Adrenal gland (tissue), 12 donors: ENCODE data around the gene RAB20. TPM values are rescaled to one million over a fixed set of nuclear protein-coding genes. Genes with fewer than 3 reads are reported as not detected.
A peak's percentile ranks its signal among the peaks of the same experiment; 100 is the strongest.

Experiments used
- DNase-seq, 7 donors: peaks; one replicate each; pipeline ENCODE4 v3.0.0-alpha.2; 2019 to 2020
- H3K27ac ChIP-seq, 5 donors: fragments of 200-600 bp; sonication (generic) in 4 of 5; 1 replicate in 3 of 5; 2 replicates in 2 of 5; pipeline versions ENCODE4 v1.5.1 to v1.8.0; 2016 to 2020; ENCODE audit warnings: mild to moderate bottlenecking in 1 of 5
- H3K27me3 ChIP-seq: fragments of 200-600 bp; 2 replicates; pipeline ENCODE4 v1.8.0; 2021
- H3K36me3 ChIP-seq, 2 donors: fragments of 200-600 bp; replicated peaks in 1 of 2; 1 replicate in 1 of 2; 2 replicates in 1 of 2; pipeline versions ENCODE4 v1.5.1 to v1.8.0; 2018 to 2022
- H3K4me1 ChIP-seq, 2 donors: fragments of 200-600 bp; replicated peaks in 1 of 2; 1 replicate in 1 of 2; 2 replicates in 1 of 2; pipeline versions ENCODE4 v1.5.1 to v1.8.0; 2018 to 2021
- H3K4me3 ChIP-seq, 4 donors: fragments of 200-600 bp; sonication (generic) in 3 of 4; one replicate each; pipeline ENCODE4 v1.5.1; 2016 to 2018
- H3K9me3 ChIP-seq, 3 donors: fragments of 200-600 bp; sonication (generic) in 1 of 3; replicated peaks in 1 of 3; 1 replicate in 2 of 3; 2 replicates in 1 of 3; pipeline versions ENCODE4 v1.5.1 to v1.8.0; 2016 to 2021
- CTCF ChIP-seq, 6 experiments: fragments of 450-650 bp in 4 of 6; fragments of 200-600 bp in 2 of 6; sonication (generic) in 1 of 6; IDR thresholded peaks; 1 replicate in 5 of 6; 2 replicates in 1 of 6; pipeline versions ENCODE4 v1.5.1 to v1.8.0; 2016 to 2021; ENCODE audit warnings: antibody characterized with exemption in 6 of 6, mild to moderate bottlenecking in 2 of 6, moderate library complexity in 1 of 6
- POLR2A ChIP-seq, 2 donors: fragments of 450-650 bp; IDR thresholded peaks; one replicate each; pipeline ENCODE4 v1.6.1; 2017; ENCODE audit warnings: antibody characterized with exemption in 2 of 2, mild to moderate bottlenecking in 2 of 2, moderate library complexity in 1 of 2
- WGBS, 4 donors: extraction: QIAGEN DNeasy Blood & Tissue Kit in 2 of 4; methylation state at CpG; one replicate each; pipeline versions ENCODE4 v1.1.5 to v1.1.7; 2013 to 2017; 5-methylcytosine and 5-hydroxymethylcytosine counted together
- intact Hi-C, 2 donors: fragments of 100-400 bp; cut with DNase I; formaldehyde crosslinking; loops; one replicate each; pipeline versions ENCODE4 v1.14.1 to v1.15.0; 2022 to 2023
- polyA plus RNA-seq, 3 donors: library from polyadenylated mRNA; stranded (reverse); fragments of 200-250 nt in 2 of 3; fragments of 350-450 nt in 1 of 3; fragmentation: Illumina TruSeq in 1 of 3; extraction: RNeasy Lipid Tissue Mini Kit (QIAGEN cat#74804) in 1 of 3; gene quantifications; one replicate each; pipeline ENCODE4 v1.2.3, GENCODE V29; 2013 to 2014
- total RNA-seq, 9 donors: library from RNA; depleted of rRNA in 4 of 9; stranded (reverse); fragments of >200 nt in 4 of 9; fragments of 120-200 nt in 1 of 9; fragmentation: NEBNext Ultra II Directional in 1 of 9; extraction: Animal tissue kit (Norgen Biotek cat#: 25700) in 1 of 9; gene quantifications; one replicate each; pipeline versions ENCODE4 v1.1.0 to v1.2.4, GENCODE V29; 2013 to 2023
- donor health status: healthy with polysubstance abuse.
- donor health status: Bipolar disorder and iron deficiency.
- donor health status: DM: yes; HTN: yes; CAD: no.
- donor health status: DM: no; HTN: no; CAD: no.
- donor health status: DM: no; HTN: no; CAD: no.
- donor health status: DM: yes; HTN: yes; CAD: no.

Gene RAB20
- total and polyA plus RNA-seq, 12 donors, result 15.0 to 259 (median 40.5) TPM

GRCh38 chr13:110546378-110546777 is 15.1 kb downstream of the RAB20 start:
- no peak overlapping the region for H3K4me3 ChIP-seq
- peaks cover 26 to 56% of the 10 kb centered on the region in 2 donors for H3K4me1 ChIP-seq
- 77 to 84% (median 80%) methylated on average over 4 of the region's 4 CpGs for WGBS, 4 donors
- H3K27me3 ChIP-seq, result no peaks in the 10 kb centered on the region
- H3K36me3 ChIP-seq, result no peaks in the 10 kb centered on the region
- peak in 1 of 7 donors; percentile 54 for DNase-seq
- no peaks in the 10 kb centered on the region for H3K9me3 ChIP-seq
- peak overlapping the region in 4 of 5 donors; percentile 57 to 90 (median 70) for H3K27ac ChIP-seq
- no peak for TF ChIP-seq POLR2A (IDR thresholded peaks at IDR 0.05)
- TF ChIP-seq CTCF (IDR thresholded peaks at IDR 0.05), result no peak
- intact Hi-C loops, result no loop called here

- DNase-seq, result no peak
- no peaks in the 10 kb centered on the region for H3K9me3 ChIP-seq
- no peaks in the 10 kb centered on the region for H3K27me3 ChIP-seq
- peaks cover 22 to 71% of the 10 kb centered on the region in 2 donors for H3K4me1 ChIP-seq
- intact Hi-C loops, result no loop called here
- H3K27ac ChIP-seq, result peak overlapping the region in 1 of 5 donors; percentile 55
- TF ChIP-seq POLR2A (IDR thresholded peaks at IDR 0.05) (no peak), CTCF (IDR thresholded peaks at IDR 0.05) (no peak)
- 86 to 94% (median 87%) methylated on average over 6 of the region's 6 CpGs for WGBS, 4 donors
- no peaks in the 10 kb centered on the region for H3K36me3 ChIP-seq
- H3K4me3 ChIP-seq, result no peak overlapping the region
Measured at GRCh38 chr13:110542169-110542796, 19.2 kb downstream of the RAB20 start.

- H3K4me1 ChIP-seq, result peaks cover 18 to 64% of the 10 kb centered on the region in 2 donors
Measured at GRCh38 chr13:110541526-110541920, 20.0 kb downstream of the RAB20 start.

More at GRCh38 chr13:110541526-110541920, 20.0 kb downstream of the RAB20 start:
- Histone ChIP-seq H3K4me3 (no peak overlapping the region), H3K27me3 (no peaks in the 10 kb centered on the region), H3K36me3 (no peaks in the 10 kb centered on the region), H3K9me3 (no peaks in the 10 kb centered on the region), H3K27ac (peak overlapping the region in 2 of 5 donors; percentile 55 to 80)
- TF ChIP-seq POLR2A (IDR thresholded peaks at IDR 0.05), result no peak
- TF ChIP-seq CTCF (IDR thresholded peaks at IDR 0.05), result no peak
- WGBS, 4 donors, result 39 to 74% (median 66%) methylated on average over 4 of the region's 4 CpGs
- intact Hi-C loops, result no loop called here
- no peak for DNase-seq
